Measurements from ENCODE around the gene NR4A2.

NR4A2 gene

DNA sequence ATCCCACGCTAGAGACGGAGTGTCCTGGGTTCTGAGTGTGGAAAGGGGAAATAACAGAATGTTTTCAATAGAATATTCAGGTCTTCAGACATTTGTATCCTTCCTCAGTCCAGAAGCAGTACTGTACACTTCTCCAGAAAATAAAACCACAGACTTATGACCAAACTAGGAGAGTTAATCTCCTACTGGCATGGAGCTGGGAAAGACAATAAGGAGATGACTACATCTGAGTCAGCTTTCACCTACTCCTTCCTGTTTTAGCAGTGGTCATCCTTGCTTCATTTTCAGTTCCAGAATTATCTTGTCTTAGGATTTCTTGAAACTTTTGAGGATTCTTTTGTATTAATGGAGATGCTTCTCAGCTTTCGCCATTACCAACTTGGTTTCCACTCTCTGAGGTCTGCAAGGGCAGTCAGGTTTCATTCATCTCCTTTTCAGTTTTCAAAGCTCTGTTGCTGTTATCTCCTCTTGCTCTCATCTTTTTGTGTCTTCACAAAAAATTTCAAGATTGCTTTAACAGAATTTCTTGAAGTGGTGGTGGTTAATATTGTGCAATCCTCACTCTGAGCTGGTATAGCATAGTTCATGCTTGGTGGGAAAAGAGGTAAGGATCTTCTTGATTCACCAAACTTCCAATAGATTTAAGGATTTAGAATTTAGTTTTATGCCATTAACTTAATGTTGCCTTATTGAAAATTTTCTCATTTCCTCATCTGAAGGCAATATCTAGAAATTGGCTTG, 23.7 kb upstream of the NR4A2 start:
- in situ Hi-C loops (cut with HindIII; ENCODE audit: low sequenced_read_pairs), result no loop called here
- peak; percentile 37 for DNase-seq (ENCODE audit: low read depth, low spot score)
- no peak for TF ChIP-seq CTCF (IDR thresholded peaks at IDR 0.05; ENCODE audit: low read depth, low read length)
- H3K4me3 ChIP-seq (ENCODE audit: low read depth, low read length), result no peak overlapping the region

- TF ChIP-seq CTCF (IDR thresholded peaks at IDR 0.05; ENCODE audit: low read depth, low read length), result no peak
- no peak overlapping the region for H3K4me3 ChIP-seq (ENCODE audit: low read depth, low read length)
- no peak for DNase-seq (ENCODE audit: low read depth, low spot score)
- in situ Hi-C loops (cut with HindIII; ENCODE audit: low sequenced_read_pairs), result no loop called here
Measured at GRCh38 chr2:156352911-156353310, 20.4 kb upstream of the NR4A2 start.

DNA sequence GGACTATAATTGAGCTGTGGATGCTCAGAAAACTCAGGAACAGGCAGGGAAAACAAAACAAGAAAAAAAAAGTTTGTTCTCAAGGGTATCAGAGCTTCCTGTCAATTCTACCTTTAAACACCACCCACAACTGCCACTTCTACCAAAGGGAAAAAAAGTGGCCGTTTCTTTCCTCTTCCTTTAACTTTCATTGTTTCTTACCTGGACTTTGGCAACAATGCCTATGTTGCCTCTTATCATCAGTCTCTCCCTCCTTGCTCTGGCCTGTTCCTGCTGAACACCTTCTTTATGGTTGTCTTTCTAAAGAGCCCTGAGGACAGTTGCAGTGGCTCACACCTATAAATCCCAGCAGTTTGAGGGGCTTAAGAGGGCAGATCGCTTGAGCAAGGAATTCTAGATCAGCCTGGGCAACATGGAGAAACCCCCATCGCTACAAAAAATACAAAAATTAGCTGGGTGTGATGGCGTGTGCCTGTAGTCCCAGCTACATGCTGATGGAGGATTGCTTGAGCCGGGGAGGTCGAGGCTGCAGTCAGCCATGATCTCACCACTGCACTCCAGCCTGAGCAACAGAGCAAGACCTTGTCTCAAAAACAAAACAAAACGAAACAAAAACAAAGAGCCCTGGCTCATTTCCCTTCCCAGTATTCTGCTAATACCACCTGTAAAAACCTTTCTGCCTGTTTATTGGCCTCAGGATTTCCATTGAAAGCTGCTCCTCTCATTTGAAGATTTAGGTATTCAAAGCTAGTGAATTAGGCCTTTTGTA, 18.0 kb upstream of the NR4A2 start:
- in situ Hi-C loops (cut with HindIII; ENCODE audit: low sequenced_read_pairs), result no loop called here
- no peak overlapping the region for H3K4me3 ChIP-seq (ENCODE audit: low read depth, low read length)
- DNase-seq (ENCODE audit: low read depth, low spot score), result no peak
- no peak for TF ChIP-seq CTCF (IDR thresholded peaks at IDR 0.05; ENCODE audit: low read depth, low read length)

DNA sequence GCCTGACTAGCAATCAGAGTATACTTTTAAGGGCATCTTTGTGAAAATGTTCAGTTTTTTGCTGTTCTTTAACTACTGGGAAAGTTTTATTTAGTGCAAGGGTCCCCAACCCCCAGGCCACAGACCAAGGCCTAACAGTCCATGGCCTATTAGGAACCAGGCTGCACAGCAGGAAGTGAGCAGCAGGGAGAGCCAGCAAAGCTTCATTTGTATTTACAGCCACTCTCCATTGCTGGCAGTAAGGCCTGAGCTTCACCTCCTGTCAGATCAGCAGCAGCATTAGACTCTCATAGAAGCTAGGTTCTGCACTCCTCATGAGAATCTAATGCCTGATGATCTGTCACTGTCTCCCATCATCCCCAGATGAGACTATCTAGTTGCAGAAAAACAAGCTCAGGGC, 17.1 kb upstream of the NR4A2 start:
- H3K4me3 ChIP-seq (ENCODE audit: low read depth, low read length), result no peak overlapping the region
- DNase-seq (ENCODE audit: low read depth, low spot score), result no peak
- TF ChIP-seq CTCF (IDR thresholded peaks at IDR 0.05; ENCODE audit: low read depth, low read length), result no peak
- in situ Hi-C loops (cut with HindIII; ENCODE audit: low sequenced_read_pairs), result loop anchor here (25.0 kb wide), 1 partner anchor 188 kb away; no protein-coding TSS in a partner anchor

DNA sequence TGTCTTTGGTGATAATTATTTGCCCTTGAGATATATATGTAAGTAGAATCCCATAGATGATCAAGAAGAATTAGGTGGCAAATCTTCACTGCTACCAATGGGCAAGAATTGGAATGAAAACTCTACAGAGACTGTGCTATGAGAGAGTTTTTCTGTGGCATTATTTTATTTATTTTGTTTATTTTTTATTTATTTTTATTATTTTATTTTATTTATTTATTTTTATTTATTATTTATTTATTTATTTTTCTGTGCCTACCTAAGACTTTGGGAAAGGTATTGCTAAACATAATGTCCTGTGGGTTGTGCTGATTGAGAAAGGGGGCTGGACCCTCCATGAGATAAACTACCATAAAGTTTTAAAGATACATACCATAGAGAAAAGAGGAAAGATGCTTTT, 16.6 kb upstream of the NR4A2 start:
- no peak for DNase-seq (ENCODE audit: low read depth, low spot score)
- no peak for TF ChIP-seq CTCF (IDR thresholded peaks at IDR 0.05; ENCODE audit: low read depth, low read length)
- in situ Hi-C loops (cut with HindIII; ENCODE audit: low sequenced_read_pairs), result loop anchor here (25.0 kb wide), 1 partner anchor 188 kb away; no protein-coding TSS in a partner anchor
- no peak overlapping the region for H3K4me3 ChIP-seq (ENCODE audit: low read depth, low read length)

DNA sequence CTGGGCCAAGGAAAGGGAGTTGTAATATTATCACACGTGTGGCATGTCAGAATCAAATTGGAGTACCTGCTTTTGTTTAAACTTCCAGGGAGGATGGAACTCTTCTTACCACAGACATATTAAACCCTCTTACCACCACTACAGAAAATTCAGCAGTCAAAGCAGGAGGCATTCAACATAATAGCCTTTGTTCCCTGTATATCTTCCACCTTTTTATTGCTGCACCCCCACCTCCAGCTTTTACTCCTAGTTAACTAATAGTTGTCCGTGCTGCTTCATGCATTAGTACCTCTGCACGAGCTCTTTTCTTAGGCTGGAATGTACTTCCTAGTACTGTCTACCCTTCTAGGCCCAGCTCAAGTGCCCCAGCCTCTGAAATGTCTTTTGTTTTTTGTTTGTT, 14.9 kb upstream of the NR4A2 start:
- in situ Hi-C loops (cut with HindIII; ENCODE audit: low sequenced_read_pairs), result loop anchor here (25.0 kb wide), 1 partner anchor 190 kb away; no protein-coding TSS in a partner anchor
- no peak for TF ChIP-seq CTCF (IDR thresholded peaks at IDR 0.05; ENCODE audit: low read depth, low read length)
- no peak for DNase-seq (ENCODE audit: low read depth, low spot score)
- H3K4me3 ChIP-seq (ENCODE audit: low read depth, low read length), result no peak overlapping the region

Data from astrocyte of the spinal cord (primary cell).